Panc1 (cell line): ENCODE data around the gene NR5A2. TPM values are rescaled to one million over a fixed set of nuclear protein-coding genes. Genes with fewer than 3 reads are reported as not detected.

Source experiments
- ATAC-seq: fragments of 200-7000 bp; cut with Tn5 transposase; 2 replicates; pipeline ENCODE4 v1.9.1; 2020; ENCODE audit warnings: mild to moderate bottlenecking, moderate library complexity
- BruUV-seq: library from RNA; stranded (reverse); fragments of 400-500 nt; replicated peaks from 2 replicates; lab custom pipeline; 2021; lab: Mats Ljungman, UMichigan
- CTCF ChIA-PET: fragments of 300-600 bp; sonication (Branson Sonifier 250); formaldehyde crosslinking; loops from one replicate; lab custom pipeline; 2022; ENCODE audit warnings: antibody characterized with exemption; lab: Charles Lee
- POLR2A ChIA-PET: fragments of 300-600 bp; sonication (Branson Sonifier 250); formaldehyde crosslinking; loops from one replicate; lab custom pipeline; 2022; ENCODE audit warnings: antibody characterized with exemption; lab: Charles Lee
- DNase-seq: peaks from one replicate; pipeline ENCODE4 v3.0.0-alpha.2; 2010; ENCODE audit warnings: low read depth, low spot score
- H3K27ac ChIP-seq: 2 replicates; pipeline ENCODE4 v1.5.1; 2011; ENCODE audit warnings: mild to moderate bottlenecking, low read length, inconsistent platforms
- H3K27me3 ChIP-seq: fragments of 200-500 bp; sonication (Bioruptor generic); 2 replicates; pipeline ENCODE4 v1.6.0; 2014; ENCODE audit warnings: low read length, inconsistent platforms; ENCODE audit not compliant: control insufficient read depth, insufficient read depth
- H3K36me3 ChIP-seq: fragments of 200-500 bp; sonication (Bioruptor generic); 2 replicates; pipeline ENCODE4 v1.5.1; 2014; ENCODE audit warnings: inconsistent platforms, mild to moderate bottlenecking, low read length, moderate library complexity; ENCODE audit not compliant: control insufficient read depth, insufficient read depth
- H3K4me1 ChIP-seq: 2 replicates; pipeline ENCODE4 v1.5.1; 2011; ENCODE audit warnings: inconsistent platforms, mild to moderate bottlenecking, low read length, moderate library complexity; ENCODE audit not compliant: control insufficient read depth, insufficient read depth
- H3K4me3 ChIP-seq, 2 experiments: 2 replicates each; pipeline ENCODE4 v1.5.1; 2011 to 2012; ENCODE audit warnings: low read depth in 2 of 2, low read length in 2 of 2, mild to moderate bottlenecking in 2 of 2, inconsistent platforms in 1 of 2, moderate library complexity in 1 of 2
- H3K9me3 ChIP-seq: fragments of 200-500 bp; sonication (Bioruptor generic); 2 replicates; pipeline ENCODE4 v1.5.1; 2014; ENCODE audit warnings: low read depth, mild to moderate bottlenecking, inconsistent platforms, low read length, moderate library complexity; ENCODE audit not compliant: control insufficient read depth, insufficient read depth
- POLR2AphosphoS5 ChIP-seq: IDR thresholded peaks from 2 replicates; pipeline ENCODE4 v1.6.1; 2012; ENCODE audit warnings: mild to moderate bottlenecking, low read depth, low read length, moderate library complexity
- REST ChIP-seq, 2 experiments: IDR thresholded peaks; 2 replicates each; pipeline ENCODE4 v1.6.1; 2011 to 2012; ENCODE audit warnings: low read depth in 2 of 2, control low read depth in 1 of 2, low read length in 1 of 2, mild to moderate bottlenecking in 1 of 2, moderate library complexity in 1 of 2; ENCODE audit not compliant: insufficient read depth in 1 of 2
- SIN3A ChIP-seq: IDR thresholded peaks from 2 replicates; pipeline ENCODE4 v1.6.1; 2012; ENCODE audit warnings: low read depth, mild to moderate bottlenecking, low read length, moderate library complexity, borderline replicate concordance; ENCODE audit not compliant: insufficient read depth
- TCF7L2 ChIP-seq: IDR thresholded peaks from 2 replicates; pipeline ENCODE4 v1.6.1; 2011; ENCODE audit warnings: mild to moderate bottlenecking, low read depth, low read length, inconsistent platforms
- in situ Hi-C: cut with HindIII; loops from 2 replicates; pipeline ENCODE4 v1.10.0; 2016; ENCODE audit warnings: low sequenced_read_pairs, low pct_unique_long_range_greater_than_20kb
- intact Hi-C: fragments of 100-400 bp; cut with micrococcal nuclease; formaldehyde crosslinking; loops from one replicate; pipeline ENCODE4 v1.10.0; 2022; ENCODE audit not compliant: unreplicated experiment
- total RNA-seq: library from RNA; stranded (reverse); gene quantifications from one replicate; pipeline ENCODE4 v1.2.1, GENCODE V29; 2021; ENCODE audit not compliant: unreplicated experiment
- TF ChIP-seq, protein P1 (sequence below): fragments of 450-650 bp; IDR thresholded peaks from 2 replicates; pipeline ENCODE4 v1.5.1; 2017; ENCODE audit warnings: mild to moderate bottlenecking

Gene NR5A2
- total RNA-seq, 1 experiment from 2014 or later = 4.3 TPM

DNA sequence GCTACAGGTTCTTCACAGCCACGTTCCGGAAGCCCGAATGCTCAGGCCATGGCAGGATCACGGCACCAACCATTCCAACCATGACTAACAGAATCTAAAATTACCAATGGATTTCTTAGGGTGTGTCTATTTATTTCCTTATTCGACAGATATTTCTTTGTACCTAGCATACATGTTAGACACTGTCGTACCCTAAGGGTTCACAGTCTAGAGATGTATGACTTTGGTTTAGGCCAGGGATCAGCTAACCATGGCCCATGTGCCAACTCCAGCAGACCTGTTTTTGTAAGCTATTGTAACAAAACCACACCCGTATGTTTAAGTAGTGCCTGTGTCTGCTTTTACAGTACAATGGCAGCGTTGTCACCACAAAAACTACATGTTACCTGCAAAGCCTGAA is 167.0 kb downstream of the NR5A2 start:
- ATAC-seq (no peak), DNase-seq (no peak)
- TF ChIP-seq TCF7L2 = no peak
- no peak for TF ChIP-seq POLR2AphosphoS5
- CTCF ChIA-PET = no interaction called here
- POLR2A ChIA-PET = no interaction called here
- no peaks in the 10 kb centered on the region for H3K27me3 ChIP-seq
- H3K4me1 ChIP-seq = no peaks in the 10 kb centered on the region
- no peak overlapping the region for H3K4me3 ChIP-seq
- BruUV-seq = no TSS peak
- intact Hi-C loops = no loop called here
- in situ Hi-C loops = no loop called here
- H3K9me3 ChIP-seq = no peaks in the 10 kb centered on the region
- H3K27ac ChIP-seq = no peak overlapping the region
- H3K36me3 ChIP-seq = no peaks in the 10 kb centered on the region

DNA sequence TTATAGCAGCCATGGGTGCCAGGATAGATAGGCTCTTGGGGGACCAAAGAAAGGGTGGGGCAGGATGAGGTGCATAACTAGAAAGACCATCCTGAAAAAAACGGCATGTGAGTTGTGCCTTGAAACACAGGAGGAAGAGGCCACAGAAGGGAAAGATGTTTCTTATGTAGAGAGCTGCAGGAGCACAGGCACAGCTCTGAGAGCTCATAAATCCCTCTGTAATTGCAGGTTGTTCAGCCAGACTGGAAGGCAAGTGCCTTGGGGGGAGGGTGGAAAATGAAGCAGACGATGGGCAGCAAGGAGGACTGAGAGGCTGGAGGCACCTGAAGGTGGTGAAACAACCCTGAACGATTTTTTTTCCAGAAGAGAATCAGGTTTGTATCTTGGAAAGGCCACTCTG is 170.7 kb downstream of the NR5A2 start:
- TF ChIP-seq SIN3A (no peak), POLR2AphosphoS5 (no peak), TCF7L2 (no peak), REST (IDR thresholded peaks at IDR 0.05; ENCODE audit: insufficient read depth in 1 of 2, low read depth in 2 of 2, low read length in 1 of 2) (no peak)
- TF ChIP-seq, protein P1, sequence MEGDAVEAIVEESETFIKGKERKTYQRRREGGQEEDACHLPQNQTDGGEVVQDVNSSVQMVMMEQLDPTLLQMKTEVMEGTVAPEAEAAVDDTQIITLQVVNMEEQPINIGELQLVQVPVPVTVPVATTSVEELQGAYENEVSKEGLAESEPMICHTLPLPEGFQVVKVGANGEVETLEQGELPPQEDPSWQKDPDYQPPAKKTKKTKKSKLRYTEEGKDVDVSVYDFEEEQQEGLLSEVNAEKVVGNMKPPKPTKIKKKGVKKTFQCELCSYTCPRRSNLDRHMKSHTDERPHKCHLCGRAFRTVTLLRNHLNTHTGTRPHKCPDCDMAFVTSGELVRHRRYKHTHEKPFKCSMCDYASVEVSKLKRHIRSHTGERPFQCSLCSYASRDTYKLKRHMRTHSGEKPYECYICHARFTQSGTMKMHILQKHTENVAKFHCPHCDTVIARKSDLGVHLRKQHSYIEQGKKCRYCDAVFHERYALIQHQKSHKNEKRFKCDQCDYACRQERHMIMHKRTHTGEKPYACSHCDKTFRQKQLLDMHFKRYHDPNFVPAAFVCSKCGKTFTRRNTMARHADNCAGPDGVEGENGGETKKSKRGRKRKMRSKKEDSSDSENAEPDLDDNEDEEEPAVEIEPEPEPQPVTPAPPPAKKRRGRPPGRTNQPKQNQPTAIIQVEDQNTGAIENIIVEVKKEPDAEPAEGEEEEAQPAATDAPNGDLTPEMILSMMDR = no peak

GRCh38 chr1:200205216-200205995 is 177.9 kb downstream of the NR5A2 start:
- ATAC-seq (no peak), DNase-seq (no peak)
- Histone ChIP-seq H3K4me3 (no peak overlapping the region), H3K9me3 (no peaks in the 10 kb centered on the region), H3K4me1 (no peaks in the 10 kb centered on the region), H3K27me3 (no peaks in the 10 kb centered on the region), H3K36me3 (no peaks in the 10 kb centered on the region), H3K27ac (no peak overlapping the region)
- TF ChIP-seq REST (IDR thresholded peaks at IDR 0.05; ENCODE audit: insufficient read depth in 1 of 2, low read depth in 2 of 2, low read length in 1 of 2) (no peak), SIN3A (no peak), TCF7L2 (no peak), POLR2AphosphoS5 (no peak)
- TF ChIP-seq, protein P1 = no peak
- in situ Hi-C loops = no loop called here
- POLR2A ChIA-PET = no interaction called here
- CTCF ChIA-PET = no interaction called here
- BruUV-seq = no TSS peak
- intact Hi-C loops = no loop called here

More for the DNA sequence above, 170.7 kb downstream of the NR5A2 start:
- DNase-seq (no peak), ATAC-seq (no peak)
- POLR2A ChIA-PET = no interaction called here
- in situ Hi-C loops = no loop called here
- Histone ChIP-seq H3K4me1 (no peaks in the 10 kb centered on the region), H3K27ac (no peak overlapping the region), H3K36me3 (no peaks in the 10 kb centered on the region), H3K4me3 (no peak overlapping the region), H3K27me3 (no peaks in the 10 kb centered on the region), H3K9me3 (no peaks in the 10 kb centered on the region)
- intact Hi-C loops = no loop called here
- CTCF ChIA-PET = no interaction called here
- no TSS peak for BruUV-seq
